Keratinocyte (primary cell): ENCODE results near the gene LRIG1. TPM values are rescaled to one million over a fixed set of nuclear protein-coding genes. Genes with fewer than 3 reads are reported as not detected.

Experiments used
- DNase-seq: peaks from one replicate; pipeline ENCODE4 v3.0.0-alpha.2; 2011; ENCODE audit warnings: low read depth, missing footprints, low spot score
- FAIRE-seq: peaks from 2 replicates; lab custom pipeline; 2011; peaks lifted over from hg19 to GRCh38; lab: Jason Lieb, UNC
- H2AFZ ChIP-seq: 2 replicates; pipeline ENCODE4 v1.6.0; 2012; ENCODE audit warnings: low read length, control low read depth, inconsistent platforms; ENCODE audit not compliant: control insufficient read depth
- H3K27ac ChIP-seq: 2 replicates; pipeline ENCODE4 v1.5.1; 2011; ENCODE audit warnings: low read length; ENCODE audit not compliant: control insufficient read depth, insufficient read depth
- H3K27me3 ChIP-seq: 3 replicates; pipeline ENCODE4 v1.6.0; 2011; ENCODE audit warnings: low read length; ENCODE audit not compliant: control insufficient read depth, insufficient read depth; ENCODE audit errors: extremely low read depth
- H3K36me3 ChIP-seq, 2 experiments: 2 replicates in 1 of 2; 3 replicates in 1 of 2; pipeline ENCODE4 v1.5.1; 2011; ENCODE audit warnings: low read length in 2 of 2, mild to moderate bottlenecking in 1 of 2; ENCODE audit not compliant: control insufficient read depth in 2 of 2, insufficient read depth in 2 of 2; ENCODE audit errors: extremely low read depth in 1 of 2
- H3K4me1 ChIP-seq: 3 replicates; pipeline ENCODE4 v1.5.1; 2011; ENCODE audit warnings: low read length; ENCODE audit not compliant: control insufficient read depth, insufficient read depth; ENCODE audit errors: extremely low read depth
- H3K4me2 ChIP-seq: 3 replicates; pipeline ENCODE4 v1.6.0; 2011; ENCODE audit warnings: low read depth, low read length; ENCODE audit not compliant: control insufficient read depth, insufficient read depth; ENCODE audit errors: extremely low read depth
- H3K4me3 ChIP-seq, 3 experiments: fragments of 200-600 bp in 1 of 3; sonication (generic) in 1 of 3; 2 replicates in 2 of 3; 3 replicates in 1 of 3; pipeline ENCODE4 v1.5.1; 2011 to 2016; ENCODE audit warnings: low read length in 3 of 3, mild to moderate bottlenecking in 3 of 3, control low read depth in 2 of 3, inconsistent platforms in 1 of 3, low read depth in 1 of 3, mixed read lengths in 1 of 3, mixed run types in 1 of 3, moderate library complexity in 1 of 3; ENCODE audit not compliant: control insufficient read depth in 2 of 3, insufficient read depth in 2 of 3; ENCODE audit errors: extremely low read depth in 1 of 3
- H3K79me2 ChIP-seq: 2 replicates; pipeline ENCODE4 v1.6.0; 2012; ENCODE audit warnings: low read length; ENCODE audit not compliant: control insufficient read depth, insufficient read depth
- H3K9ac ChIP-seq: 3 replicates; pipeline ENCODE4 v1.6.0; 2011; ENCODE audit warnings: low read length; ENCODE audit not compliant: control insufficient read depth, insufficient read depth; ENCODE audit errors: extremely low read depth
- H3K9me1 ChIP-seq: 3 replicates; pipeline ENCODE4 v1.6.0; 2011; ENCODE audit warnings: low read length; ENCODE audit not compliant: control insufficient read depth, insufficient read depth; ENCODE audit errors: extremely low read depth
- H3K9me3 ChIP-seq: 2 replicates; pipeline ENCODE4 v1.5.1; 2012; ENCODE audit warnings: low read depth, low read length; ENCODE audit not compliant: control insufficient read depth
- H4K20me1 ChIP-seq: 3 replicates; pipeline ENCODE4 v1.6.0; 2011; ENCODE audit warnings: low read length; ENCODE audit not compliant: control insufficient read depth, insufficient read depth; ENCODE audit errors: extremely low read depth
- CTCF ChIP-seq, 3 experiments: IDR thresholded peaks in 1 of 3; conservative IDR thresholded peaks in 1 of 3; optimal IDR thresholded peaks in 1 of 3; 2 replicates in 2 of 3; 3 replicates in 1 of 3; pipeline versions ENCODE3 to v1.5.1; 2011; ENCODE audit warnings: low read length in 3 of 3, mild to moderate bottlenecking in 3 of 3, moderate library complexity in 2 of 3, control low read depth in 1 of 3, inconsistent platforms in 1 of 3; ENCODE audit not compliant: insufficient read depth in 2 of 3; ENCODE audit errors: extremely low read depth in 1 of 3
- EZH2 ChIP-seq: IDR thresholded peaks from one replicate; pipeline ENCODE4 v1.6.1; 2012; ENCODE audit warnings: inconsistent platforms, mild to moderate bottlenecking, low read length, moderate library complexity
- dilution Hi-C: fragments of 300-500 bp; cut with MboI; formaldehyde crosslinking; loops from one replicate; pipeline ENCODE4 v1.7.0; 2020; ENCODE audit warnings: low sequenced_read_pairs; ENCODE audit not compliant: extremely low pct_ligation_motif_present
- polyA plus RNA-seq, 5 experiments: library from polyadenylated mRNA; depleted of rRNA in 3 of 5; stranded (reverse) in 3 of 5; stranded (forward) in 1 of 5; unstranded in 1 of 5; fragments of >200 nt; gene quantifications; 1 replicate in 1 of 5; 2 replicates in 3 of 5; 3 replicates in 1 of 5; pipeline versions ENCODE4 v1.2.1 to v1.2.3, GENCODE V29; 2011 to 2012; ENCODE audit warnings: missing spikeins in 2 of 5, low read depth in 1 of 5, low replicate concordance in 1 of 5

LRIG1 gene
- polyA plus RNA-seq, 1 donor (not counting 4 experiments of a cell fraction or from before 2014, with no cell fraction given): 17.2 TPM

- dilution Hi-C loops: no loop called here
- no peak for TF ChIP-seq EZH2
- TF ChIP-seq CTCF (optimal IDR thresholded peaks at IDR 0.05 in 1 of 3, IDR thresholded peaks at IDR 0.05 in 1 of 3, conservative IDR thresholded peaks at IDR 0.05 in 1 of 3; ENCODE audit: extremely low read depth in 1 of 3, insufficient read depth in 2 of 3, low read length in 3 of 3): no peak
- H4K20me1 ChIP-seq: no peaks in the 10 kb centered on the region
- no peak overlapping the region for H3K9ac ChIP-seq
- no peaks in the 10 kb centered on the region for H3K9me3 ChIP-seq
- no peak for FAIRE-seq
- no peaks in the 10 kb centered on the region for H3K27me3 ChIP-seq
- H2AFZ ChIP-seq: no peak overlapping the region
- no peak overlapping the region for H3K4me2 ChIP-seq
- H3K4me1 ChIP-seq: peaks cover 4% of the 10 kb centered on the region
- DNase-seq: no peak
- H3K4me3 ChIP-seq: no peak overlapping the region
- H3K27ac ChIP-seq: no peak overlapping the region
- H3K36me3 ChIP-seq: no peaks in the 10 kb centered on the region
- peaks cover 53% of the 10 kb centered on the region for H3K79me2 ChIP-seq
- no peaks in the 10 kb centered on the region for H3K9me1 ChIP-seq
Measured at GRCh38 chr3:66483006-66483405, 17.8 kb downstream of the LRIG1 start.

GRCh38 chr3:66482018-66482404 is 18.8 kb downstream of the LRIG1 start:
- no peak for TF ChIP-seq EZH2
- TF ChIP-seq CTCF (optimal IDR thresholded peaks at IDR 0.05 in 1 of 3, IDR thresholded peaks at IDR 0.05 in 1 of 3, conservative IDR thresholded peaks at IDR 0.05 in 1 of 3; ENCODE audit: extremely low read depth in 1 of 3, insufficient read depth in 2 of 3, low read length in 3 of 3): no peak
- Histone ChIP-seq H3K27me3 (no peaks in the 10 kb centered on the region), H3K9ac (no peak overlapping the region), H3K9me3 (no peaks in the 10 kb centered on the region), H3K9me1 (no peaks in the 10 kb centered on the region), H4K20me1 (no peaks in the 10 kb centered on the region), H2AFZ (no peak overlapping the region), H3K4me2 (no peak overlapping the region), H3K36me3 (no peaks in the 10 kb centered on the region), H3K27ac (no peak overlapping the region), H3K4me3 (no peak overlapping the region), H3K79me2 (peaks cover 56% of the 10 kb centered on the region), H3K4me1 (peaks cover 4% of the 10 kb centered on the region)
- no peak for FAIRE-seq
- dilution Hi-C loops: no loop called here
- no peak for DNase-seq
